Loucy (cell line): ENCODE measurements around the gene HELZ.

ENCODE experiments used
- H2AFZ ChIP-seq: fragments of 200-600 bp; sonication (generic); 2 replicates; pipeline ENCODE4 v1.6.0; 2016; ENCODE audit warnings: antibody characterized with exemption, mild to moderate bottlenecking, low read length, moderate library complexity
- H3F3A ChIP-seq: fragments of 200-600 bp; 2 replicates; pipeline ENCODE4 v1.6.0; 2016; ENCODE audit warnings: antibody characterized with exemption, low read depth, mild to moderate bottlenecking
- H3K27me3 ChIP-seq: fragments of 200-600 bp; sonication (generic); 2 replicates; pipeline ENCODE4 v1.6.1; 2014; ENCODE audit warnings: low read length, mild to moderate bottlenecking; ENCODE audit not compliant: insufficient read depth, poor library complexity, severe bottlenecking
- H3K36me3 ChIP-seq: fragments of 200-600 bp; sonication (generic); 2 replicates; pipeline ENCODE4 v1.6.1; 2016; ENCODE audit warnings: low read length; ENCODE audit not compliant: insufficient read depth
- H3K4me1 ChIP-seq: fragments of 200-600 bp; sonication (generic); 2 replicates; pipeline ENCODE4 v1.5.1; 2014; ENCODE audit warnings: low read length, mild to moderate bottlenecking; ENCODE audit not compliant: insufficient read depth, poor library complexity, severe bottlenecking
- H3K4me2 ChIP-seq: fragments of 200-600 bp; sonication (generic); 2 replicates; pipeline ENCODE4 v1.6.0; 2014; ENCODE audit warnings: antibody characterized with exemption, low read length, low read depth, mild to moderate bottlenecking; ENCODE audit not compliant: poor library complexity, severe bottlenecking
- H3K4me3 ChIP-seq: fragments of 200-600 bp; sonication (generic); 2 replicates; pipeline ENCODE4 v1.5.1; 2014; ENCODE audit warnings: low read length, mild to moderate bottlenecking, mixed read lengths; ENCODE audit not compliant: poor library complexity, severe bottlenecking
- H3K79me2 ChIP-seq: fragments of 200-600 bp; sonication (generic); 2 replicates; pipeline ENCODE4 v1.6.1; 2014; ENCODE audit warnings: low read length; ENCODE audit not compliant: insufficient read depth
- H3K9ac ChIP-seq: fragments of 200-600 bp; sonication (generic); 2 replicates; pipeline ENCODE4 v1.6.0; 2014; ENCODE audit warnings: mild to moderate bottlenecking, low read depth, low read length, moderate library complexity; ENCODE audit not compliant: poor library complexity, severe bottlenecking
- H3K9me2 ChIP-seq: fragments of 200-600 bp; sonication (generic); replicated peaks from 2 replicates; pipeline ENCODE4 v1.6.1; 2016; ENCODE audit warnings: low read depth, low read length, mixed read lengths
- H3K9me3 ChIP-seq: fragments of 200-600 bp; sonication (generic); 2 replicates; pipeline ENCODE4 v1.6.1; 2014; ENCODE audit warnings: mild to moderate bottlenecking, antibody characterized with exemption, low read length, low read depth; ENCODE audit not compliant: insufficient read depth
- H4K20me1 ChIP-seq: fragments of 200-600 bp; sonication (generic); 2 replicates; pipeline ENCODE4 v1.6.0; 2014; ENCODE audit warnings: antibody characterized with exemption, low read length, mild to moderate bottlenecking; ENCODE audit not compliant: insufficient read depth, poor library complexity, severe bottlenecking
- CTCF ChIP-seq: fragments of 200-600 bp; sonication (generic); conservative IDR thresholded peaks from 2 replicates; pipeline ENCODE4 v1.5.1; 2014; ENCODE audit warnings: mild to moderate bottlenecking, antibody characterized with exemption, low read length
- EZH2phosphoT487 ChIP-seq: fragments of 200-600 bp; IDR thresholded peaks from 2 replicates; pipeline ENCODE4 v1.6.1; 2018; ENCODE audit warnings: antibody characterized with exemption, mild to moderate bottlenecking, moderate library complexity, borderline replicate concordance

Gene HELZ

GRCh38 chr17:67133161-67133560, 111.8 kb downstream of the HELZ start:
- peaks cover 12% of the 10 kb centered on the region for H3K4me1 ChIP-seq
- peaks cover 35% of the 10 kb centered on the region for H3K36me3 ChIP-seq
- H3K9ac ChIP-seq = no peak overlapping the region
- H2AFZ ChIP-seq = no peak overlapping the region
- H3K9me3 ChIP-seq = no peaks in the 10 kb centered on the region
- H3F3A ChIP-seq = no peaks in the 10 kb centered on the region
- H4K20me1 ChIP-seq = peaks cover 4% of the 10 kb centered on the region
- no peak overlapping the region for H3K4me3 ChIP-seq
- H3K9me2 ChIP-seq = no peaks in the 10 kb centered on the region
- no peaks in the 10 kb centered on the region for H3K27me3 ChIP-seq
- TF ChIP-seq CTCF (no peak), EZH2phosphoT487 (no peak)
- no peak overlapping the region for H3K4me2 ChIP-seq
- no peaks in the 10 kb centered on the region for H3K79me2 ChIP-seq

- H3K9me2 ChIP-seq = no peaks in the 10 kb centered on the region
- no peaks in the 10 kb centered on the region for H3K27me3 ChIP-seq
- no peak for TF ChIP-seq CTCF
- no peak for TF ChIP-seq EZH2phosphoT487
- H3K4me2 ChIP-seq = no peak overlapping the region
- H3F3A ChIP-seq = no peaks in the 10 kb centered on the region
- peaks cover 4% of the 10 kb centered on the region for H4K20me1 ChIP-seq
- no peak overlapping the region for H3K9ac ChIP-seq
- no peak overlapping the region for H2AFZ ChIP-seq
- H3K79me2 ChIP-seq = no peaks in the 10 kb centered on the region
- peaks cover 7% of the 10 kb centered on the region for H3K4me1 ChIP-seq
- H3K4me3 ChIP-seq = no peak overlapping the region
- no peaks in the 10 kb centered on the region for H3K9me3 ChIP-seq
- peaks cover 37% of the 10 kb centered on the region for H3K36me3 ChIP-seq
These were observed 112.6 kb downstream of the HELZ start for GRCh38 chr17:67132366-67132765.

GRCh38 chr17:67130768-67131167, 114.2 kb downstream of the HELZ start:
- H3F3A ChIP-seq = no peaks in the 10 kb centered on the region; the same call in 1 of the 2 replicates
- no peaks in the 10 kb centered on the region for H3K9me3 ChIP-seq
- no peaks in the 10 kb centered on the region for H3K79me2 ChIP-seq
- no peak overlapping the region for H3K9ac ChIP-seq
- H3K9me2 ChIP-seq = no peaks in the 10 kb centered on the region
- no peak overlapping the region for H3K4me3 ChIP-seq
- no peak overlapping the region for H2AFZ ChIP-seq
- H4K20me1 ChIP-seq = peaks cover 4% of the 10 kb centered on the region
- H3K4me2 ChIP-seq = no peak overlapping the region
- peaks cover 7% of the 10 kb centered on the region for H3K4me1 ChIP-seq
- H3K27me3 ChIP-seq = no peaks in the 10 kb centered on the region
- H3K36me3 ChIP-seq = peaks cover 25% of the 10 kb centered on the region
- TF ChIP-seq CTCF (no peak), EZH2phosphoT487 (no peak)
